Measurements from ENCODE around the gene MOCS1. TPM values are rescaled to one million over a fixed set of nuclear protein-coding genes. Genes with fewer than 3 reads are reported as not detected.

Gene MOCS1
- total RNA-seq, 1 donor from 2014 or later, result 9.9 TPM

GRCh38 chr6:39889229-39889628, 45.0 kb downstream of the MOCS1 start:
- Mint-ChIP-seq H3K27me3 (ENCODE audit: unreplicated experiment) (peaks cover 5% of the 10 kb centered on the region), H3K9me3 (ENCODE audit: unreplicated experiment) (no peaks in the 10 kb centered on the region), H3K4me3 (ENCODE audit: unreplicated experiment) (no peak overlapping the region), H3K36me3 (ENCODE audit: unreplicated experiment) (no peaks in the 10 kb centered on the region), H3K4me1 (ENCODE audit: low read depth, unreplicated experiment) (no peaks in the 10 kb centered on the region), H3K27ac (ENCODE audit: unreplicated experiment) (no peak overlapping the region)
- DNase-seq, result no peak
- no peak for TF ChIP-seq CTCF (IDR thresholded peaks at IDR 0.05; ENCODE audit: partially characterized antibody, unreplicated experiment)

- Mint-ChIP-seq H3K36me3 (ENCODE audit: unreplicated experiment) (no peaks in the 10 kb centered on the region), H3K4me1 (ENCODE audit: low read depth, unreplicated experiment) (no peaks in the 10 kb centered on the region), H3K9me3 (ENCODE audit: unreplicated experiment) (no peaks in the 10 kb centered on the region), H3K27me3 (ENCODE audit: unreplicated experiment) (peaks cover 5% of the 10 kb centered on the region), H3K27ac (ENCODE audit: unreplicated experiment) (no peak overlapping the region), H3K4me3 (ENCODE audit: unreplicated experiment) (no peak overlapping the region)
- TF ChIP-seq CTCF (IDR thresholded peaks at IDR 0.05; ENCODE audit: partially characterized antibody, unreplicated experiment), result no peak
- DNase-seq, result no peak
Measured at GRCh38 chr6:39887692-39888450, 46.4 kb downstream of the MOCS1 start.

GRCh38 chr6:39886871-39887270, 47.4 kb downstream of the MOCS1 start:
- no peak overlapping the region for H3K27ac Mint-ChIP-seq (ENCODE audit: unreplicated experiment)
- no peaks in the 10 kb centered on the region for H3K9me3 Mint-ChIP-seq (ENCODE audit: unreplicated experiment)
- no peaks in the 10 kb centered on the region for H3K4me1 Mint-ChIP-seq (ENCODE audit: low read depth, unreplicated experiment)
- H3K4me3 Mint-ChIP-seq (ENCODE audit: unreplicated experiment), result no peak overlapping the region
- TF ChIP-seq CTCF (IDR thresholded peaks at IDR 0.05; ENCODE audit: partially characterized antibody, unreplicated experiment), result no peak
- peaks cover 5% of the 10 kb centered on the region for H3K27me3 Mint-ChIP-seq (ENCODE audit: unreplicated experiment)
- DNase-seq, result no peak
- H3K36me3 Mint-ChIP-seq (ENCODE audit: unreplicated experiment), result no peaks in the 10 kb centered on the region

GRCh38 chr6:39885691-39886090, 48.6 kb downstream of the MOCS1 start:
- H3K9me3 Mint-ChIP-seq (ENCODE audit: unreplicated experiment), result no peaks in the 10 kb centered on the region
- H3K4me3 Mint-ChIP-seq (ENCODE audit: unreplicated experiment), result no peak overlapping the region
- no peak for DNase-seq
- no peaks in the 10 kb centered on the region for H3K36me3 Mint-ChIP-seq (ENCODE audit: unreplicated experiment)
- H3K4me1 Mint-ChIP-seq (ENCODE audit: low read depth, unreplicated experiment), result no peaks in the 10 kb centered on the region
- H3K27ac Mint-ChIP-seq (ENCODE audit: unreplicated experiment), result no peak overlapping the region
- no peak for TF ChIP-seq CTCF (IDR thresholded peaks at IDR 0.05; ENCODE audit: partially characterized antibody, unreplicated experiment)
- peaks cover 3% of the 10 kb centered on the region for H3K27me3 Mint-ChIP-seq (ENCODE audit: unreplicated experiment)

- Mint-ChIP-seq H3K36me3 (ENCODE audit: unreplicated experiment) (no peaks in the 10 kb centered on the region), H3K4me3 (ENCODE audit: unreplicated experiment) (no peak overlapping the region), H3K27me3 (ENCODE audit: unreplicated experiment) (peaks cover 3% of the 10 kb centered on the region), H3K4me1 (ENCODE audit: low read depth, unreplicated experiment) (no peaks in the 10 kb centered on the region), H3K9me3 (ENCODE audit: unreplicated experiment) (no peaks in the 10 kb centered on the region), H3K27ac (ENCODE audit: unreplicated experiment) (no peak overlapping the region)
- DNase-seq, result no peak
- TF ChIP-seq CTCF (IDR thresholded peaks at IDR 0.05; ENCODE audit: partially characterized antibody, unreplicated experiment), result no peak
Measured at GRCh38 chr6:39884696-39885095, 49.6 kb downstream of the MOCS1 start.
